Measurements from ENCODE around the gene CD40LG.

- TF ChIP-seq CTCF (IDR thresholded peaks at IDR 0.05) (no peak), EP300 (IDR thresholded peaks at IDR 0.05) (no peak), POLR2A (IDR thresholded peaks at IDR 0.05) (no peak)
Measured at GRCh38 chrX:136652822-136653723, 5.1 kb downstream of the CD40LG start.

All from gastroesophageal sphincter (tissue), 3 donors.